OCI-LY7 (cell line): ENCODE measurements around the gene CSNK1G2. TPM values are rescaled to one million over a fixed set of nuclear protein-coding genes. Genes with fewer than 3 reads are reported as not detected.

Source experiments
- BruUV-seq: library from RNA; stranded (reverse); fragments of 400-500 nt; replicated peaks from 2 replicates; lab custom pipeline; 2021; lab: Mats Ljungman, UMichigan
- CTCF ChIA-PET: fragments of 300-600 bp; sonication (Branson Sonifier 250); formaldehyde crosslinking; loops from one replicate; lab custom pipeline; 2022; ENCODE audit warnings: antibody characterized with exemption; ENCODE audit not compliant: unreplicated experiment; lab: Charles Lee
- POLR2A ChIA-PET: fragments of 300-600 bp; sonication (Branson Sonifier 250); formaldehyde crosslinking; loops from one replicate; lab custom pipeline; 2022; ENCODE audit warnings: antibody characterized with exemption; lab: Charles Lee
- DNase-seq: peaks from one replicate; pipeline ENCODE4 v3.0.0-alpha.2; 2015; ENCODE audit warnings: low spot score
- H2AFZ ChIP-seq: fragments of 200-600 bp; sonication (generic), shearing (Covaris generic); 2 replicates; pipeline ENCODE4 v1.6.1; 2014; ENCODE audit warnings: mild to moderate bottlenecking, antibody characterized with exemption, low read length, moderate library complexity
- H3K27ac ChIP-seq: fragments of 200-600 bp; sonication (generic); 2 replicates; pipeline ENCODE4 v1.5.1; 2014; ENCODE audit warnings: mixed run types, low read depth, mild to moderate bottlenecking, moderate library complexity, low read length, inconsistent platforms; ENCODE audit not compliant: poor library complexity, severe bottlenecking
- H3K36me3 ChIP-seq: fragments of 200-600 bp; sonication (generic); 2 replicates; pipeline ENCODE4 v1.6.1; 2014; ENCODE audit warnings: mild to moderate bottlenecking, antibody characterized with exemption, low read length, moderate library complexity, mixed read lengths; ENCODE audit not compliant: insufficient read depth
- H3K4me1 ChIP-seq: fragments of 200-600 bp; sonication (generic); 2 replicates; pipeline ENCODE4 v1.5.1; 2014; ENCODE audit warnings: mild to moderate bottlenecking, low read length; ENCODE audit not compliant: insufficient read depth, poor library complexity, severe bottlenecking
- H3K4me2 ChIP-seq: fragments of 200-600 bp; sonication (generic); 2 replicates; pipeline ENCODE4 v1.6.1; 2014; ENCODE audit warnings: mild to moderate bottlenecking, low read length
- H3K4me3 ChIP-seq: fragments of 200-600 bp; sonication (generic); 2 replicates; pipeline ENCODE4 v1.5.1; 2014; ENCODE audit warnings: mild to moderate bottlenecking, low read depth, low read length; ENCODE audit not compliant: poor library complexity, severe bottlenecking
- H3K79me2 ChIP-seq: fragments of 200-600 bp; sonication (generic); 2 replicates; pipeline ENCODE4 v1.6.1; 2016; ENCODE audit warnings: low read depth, mild to moderate bottlenecking, low read length, moderate library complexity, mixed read lengths; ENCODE audit not compliant: insufficient read depth
- H3K9me2 ChIP-seq: fragments of 200-600 bp; sonication (generic); 2 replicates; pipeline ENCODE4 v1.6.1; 2016; ENCODE audit warnings: mild to moderate bottlenecking, low read length, mixed read lengths; ENCODE audit not compliant: insufficient read depth
- H3K9me3 ChIP-seq: fragments of 200-600 bp; sonication (generic); 2 replicates; pipeline ENCODE4 v1.6.1; 2014; ENCODE audit warnings: mild to moderate bottlenecking, mixed run types, low read length, mixed read lengths
- H4K20me1 ChIP-seq: fragments of 200-600 bp; sonication (generic); 2 replicates; pipeline ENCODE4 v1.6.1; 2014; ENCODE audit warnings: mild to moderate bottlenecking, antibody characterized with exemption, low read length, moderate library complexity, mixed read lengths; ENCODE audit not compliant: insufficient read depth
- CTCF ChIP-seq: fragments of 200-600 bp; sonication (generic); conservative IDR thresholded peaks from 2 replicates; pipeline ENCODE4 v1.5.1; 2014; ENCODE audit warnings: mild to moderate bottlenecking, antibody characterized with exemption, low read length, moderate library complexity, mixed read lengths
- EZH2phosphoT487 ChIP-seq: fragments of 200-600 bp; sonication (generic); IDR thresholded peaks from 2 replicates; pipeline ENCODE4 v1.6.1; 2018; ENCODE audit warnings: low read depth, borderline replicate concordance, mild to moderate bottlenecking, mixed run types, antibody characterized with exemption, low read length, moderate library complexity, mixed read lengths
- intact Hi-C: fragments of 100-400 bp; cut with micrococcal nuclease; formaldehyde crosslinking; loops from one replicate; pipeline ENCODE4 v1.10.0; 2022; ENCODE audit not compliant: unreplicated experiment
- total RNA-seq, 2 experiments: library from RNA; depleted of rRNA in 1 of 2; stranded (reverse); fragments of >200 nt in 1 of 2; shearing (Covaris generic) in 1 of 2; gene quantifications; 2 replicates each; pipeline ENCODE4 v1.2.3, GENCODE V29; 2014 to 2022

The CSNK1G2 gene
- total RNA-seq, 2 experiments from 2014 or later = 95.9 to 133 TPM

GRCh38 chr19:1949304-1950101 lies 8.5 kb downstream of the CSNK1G2 start:
- H3K9me2 ChIP-seq = no peaks in the 10 kb centered on the region
- H2AFZ ChIP-seq = no peak overlapping the region
- ChIA-PET POLR2A (no interaction called here), CTCF (no interaction called here)
- H3K79me2 ChIP-seq = peaks cover 40% of the 10 kb centered on the region
- no TSS peak for BruUV-seq
- no peak overlapping the region for H3K4me3 ChIP-seq
- no peak overlapping the region for H3K4me2 ChIP-seq
- H3K4me1 ChIP-seq = no peaks in the 10 kb centered on the region
- no peak for DNase-seq
- no peaks in the 10 kb centered on the region for H4K20me1 ChIP-seq
- TF ChIP-seq EZH2phosphoT487 (no peak), CTCF (no peak)
- intact Hi-C loops = no loop called here
- H3K36me3 ChIP-seq = peaks cover 40% of the 10 kb centered on the region
- no peak overlapping the region for H3K27ac ChIP-seq
- H3K9me3 ChIP-seq = no peaks in the 10 kb centered on the region

- H3K27ac ChIP-seq = no peak overlapping the region
- ChIA-PET POLR2A (interaction anchor here (0.6 kb wide), 1 partner anchor 197 kb away, joined by 3 read pairs; no protein-coding TSS in a partner anchor), CTCF (no interaction called here)
- H2AFZ ChIP-seq = no peak overlapping the region
- no peaks in the 10 kb centered on the region for H3K9me2 ChIP-seq
- no peaks in the 10 kb centered on the region for H3K4me1 ChIP-seq
- peaks cover 40% of the 10 kb centered on the region for H3K36me3 ChIP-seq
- H3K4me2 ChIP-seq = no peak overlapping the region
- H3K4me3 ChIP-seq = no peak overlapping the region
- no peak for DNase-seq
- no peak for TF ChIP-seq EZH2phosphoT487
- no peak for TF ChIP-seq CTCF
- BruUV-seq = no TSS peak
- H3K79me2 ChIP-seq = peaks cover 29% of the 10 kb centered on the region
- intact Hi-C loops = no loop called here
- no peaks in the 10 kb centered on the region for H4K20me1 ChIP-seq
- H3K9me3 ChIP-seq = no peaks in the 10 kb centered on the region
These were observed 9.7 kb downstream of the CSNK1G2 start for GRCh38 chr19:1950640-1951039.

GRCh38 chr19:1952635-1953034 lies 11.7 kb downstream of the CSNK1G2 start:
- Histone ChIP-seq H3K4me3 (no peak overlapping the region), H3K27ac (no peak overlapping the region), H3K36me3 (peaks cover 35% of the 10 kb centered on the region), H2AFZ (no peak overlapping the region), H3K9me2 (no peaks in the 10 kb centered on the region), H3K9me3 (no peaks in the 10 kb centered on the region), H3K4me2 (no peak overlapping the region), H3K4me1 (no peaks in the 10 kb centered on the region), H4K20me1 (no peaks in the 10 kb centered on the region), H3K79me2 (peaks cover 18% of the 10 kb centered on the region; the same call in 1 of the 2 replicates)
- CTCF ChIA-PET = no interaction called here
- BruUV-seq = no TSS peak
- intact Hi-C loops = no loop called here
- DNase-seq = no peak
- POLR2A ChIA-PET = no interaction called here
- TF ChIP-seq CTCF = no peak
